Suprapubic skin (tissue), 4 donors: ENCODE data around the gene AASDH. TPM values are rescaled to one million over a fixed set of nuclear protein-coding genes. Genes with fewer than 3 reads are reported as not detected.

Experiments used
- DNase-seq, 2 donors: peaks; one replicate each; pipeline ENCODE4 v3.0.0-alpha.2; 2019; ENCODE audit warnings: low spot score in 2 of 2
- H3K27ac ChIP-seq: fragments of 200-600 bp; sonication (generic); one replicate; pipeline ENCODE4 v1.5.1; 2019
- H3K27me3 ChIP-seq: fragments of 200-600 bp; sonication (generic); one replicate; pipeline ENCODE4 v1.5.1; 2019
- H3K36me3 ChIP-seq: fragments of 200-600 bp; sonication (generic); one replicate; pipeline ENCODE4 v1.5.1; 2019
- H3K4me1 ChIP-seq: fragments of 200-600 bp; sonication (generic); one replicate; pipeline ENCODE4 v1.5.1; 2019
- H3K4me3 ChIP-seq: fragments of 200-600 bp; sonication (generic); one replicate; pipeline ENCODE4 v1.5.1; 2019; ENCODE audit warnings: mild to moderate bottlenecking
- H3K9me3 ChIP-seq: fragments of 200-600 bp; sonication (generic); one replicate; pipeline ENCODE4 v1.5.1; 2019
- CTCF ChIP-seq, 2 donors: fragments of 200-600 bp in 1 of 2; fragments of 450-650 bp in 1 of 2; sonication (generic) in 1 of 2; IDR thresholded peaks; one replicate each; pipeline ENCODE4 v1.5.1; 2016 to 2019; ENCODE audit warnings: antibody characterized with exemption in 2 of 2, mild to moderate bottlenecking in 1 of 2, moderate library complexity in 1 of 2
- EP300 ChIP-seq: sonication (generic); formaldehyde crosslinking; IDR thresholded peaks from one replicate; pipeline ENCODE4 v1.6.1; 2017; ENCODE audit warnings: antibody characterized with exemption
- POLR2A ChIP-seq, 2 donors: fragments of 450-650 bp; IDR thresholded peaks; one replicate each; pipeline ENCODE4 v1.6.1; 2017; ENCODE audit warnings: antibody characterized with exemption in 2 of 2, mild to moderate bottlenecking in 2 of 2, moderate library complexity in 2 of 2
- POLR2AphosphoS5 ChIP-seq, 3 donors: sonication (generic); formaldehyde crosslinking; IDR thresholded peaks; one replicate each; pipeline ENCODE4 v1.6.1; 2017; ENCODE audit warnings: antibody characterized with exemption in 3 of 3
- WGBS: methylation state at CpG from one replicate; pipeline ENCODE4 v1.1.5; 2018; 5-methylcytosine and 5-hydroxymethylcytosine counted together
- total RNA-seq, 4 donors: library from RNA; depleted of rRNA; stranded (reverse); fragments of >200 nt; gene quantifications; one replicate each; pipeline ENCODE4 v1.1.0, GENCODE V29; 2016

The AASDH gene
- total RNA-seq, 4 donors from 2014 or later = 10.7 to 14.6 (median 12.0) TPM

DNA sequence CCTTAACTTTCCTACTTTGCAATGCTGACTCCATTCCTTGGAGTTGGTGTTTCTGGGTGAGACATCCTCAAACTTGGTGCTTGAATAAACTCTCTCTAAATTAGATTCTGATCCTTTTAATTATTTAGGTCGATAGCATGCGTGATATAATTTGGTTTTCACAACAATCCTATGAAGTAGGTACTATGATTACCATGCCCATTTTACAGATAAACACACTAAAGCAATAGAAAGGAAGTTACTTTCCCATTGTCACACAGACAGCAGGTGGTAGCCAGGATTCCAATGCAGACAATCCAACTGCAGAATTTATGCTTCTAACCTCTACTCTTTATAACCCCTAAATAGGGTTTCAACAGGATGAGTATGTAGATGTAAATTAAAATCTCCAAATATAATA, 21.7 kb upstream of the AASDH start:
- 93% methylated on average over 2 of the region's 2 CpGs for WGBS
- no peak overlapping the region for H3K27ac ChIP-seq
- H3K9me3 ChIP-seq = no peaks in the 10 kb centered on the region
- H3K4me1 ChIP-seq = peaks cover 24% of the 10 kb centered on the region
- no peak for DNase-seq
- TF ChIP-seq POLR2A (IDR thresholded peaks at IDR 0.05) = no peak
- TF ChIP-seq CTCF (IDR thresholded peaks at IDR 0.05) = no peak
- TF ChIP-seq POLR2AphosphoS5 (IDR thresholded peaks at IDR 0.05) = no peak
- TF ChIP-seq EP300 = no peak
- no peak overlapping the region for H3K4me3 ChIP-seq
- H3K27me3 ChIP-seq = no peaks in the 10 kb centered on the region
- peaks cover 10% of the 10 kb centered on the region for H3K36me3 ChIP-seq

DNA sequence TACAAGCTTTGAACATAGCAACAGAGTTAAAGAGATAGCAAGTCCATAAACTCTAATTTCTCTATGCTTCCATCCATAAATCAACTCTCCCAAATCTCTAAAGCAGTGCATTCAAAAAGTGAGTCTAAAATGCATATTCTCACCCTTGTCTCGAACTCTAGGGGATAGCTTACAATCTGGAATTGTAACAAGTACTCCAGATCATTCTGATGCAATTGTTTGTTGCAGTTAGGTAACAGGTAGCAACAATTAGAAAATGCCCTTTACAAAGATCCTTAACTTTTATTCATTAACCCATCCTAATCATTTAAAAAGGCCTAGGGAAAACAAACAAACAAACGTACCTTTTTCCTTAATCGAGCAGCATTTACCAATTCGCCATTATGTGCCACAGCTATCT, 18.9 kb upstream of the AASDH start:
- no peak overlapping the region for H3K4me3 ChIP-seq
- peaks cover 19% of the 10 kb centered on the region for H3K36me3 ChIP-seq
- WGBS = 91% methylated on average over 4 of the region's 4 CpGs
- H3K27ac ChIP-seq = no peak overlapping the region
- DNase-seq = no peak
- no peaks in the 10 kb centered on the region for H3K9me3 ChIP-seq
- TF ChIP-seq POLR2A (IDR thresholded peaks at IDR 0.05) (no peak), EP300 (no peak), CTCF (IDR thresholded peaks at IDR 0.05) (no peak), POLR2AphosphoS5 (IDR thresholded peaks at IDR 0.05) (no peak)
- H3K4me1 ChIP-seq = peaks cover 20% of the 10 kb centered on the region
- no peaks in the 10 kb centered on the region for H3K27me3 ChIP-seq

GRCh38 chr4:56405016-56405415, 17.7 kb upstream of the AASDH start:
- H3K27ac ChIP-seq = no peak overlapping the region
- H3K36me3 ChIP-seq = peaks cover 23% of the 10 kb centered on the region
- TF ChIP-seq POLR2AphosphoS5 (IDR thresholded peaks at IDR 0.05) = no peak
- no peak for TF ChIP-seq CTCF (IDR thresholded peaks at IDR 0.05)
- TF ChIP-seq POLR2A (IDR thresholded peaks at IDR 0.05) = no peak
- TF ChIP-seq EP300 = no peak
- WGBS = 91% methylated on average over 1 of the region's 1 CpG
- H3K4me3 ChIP-seq = no peak overlapping the region
- H3K9me3 ChIP-seq = no peaks in the 10 kb centered on the region
- H3K27me3 ChIP-seq = no peaks in the 10 kb centered on the region
- peaks cover 10% of the 10 kb centered on the region for H3K4me1 ChIP-seq
- no peak for DNase-seq

DNA sequence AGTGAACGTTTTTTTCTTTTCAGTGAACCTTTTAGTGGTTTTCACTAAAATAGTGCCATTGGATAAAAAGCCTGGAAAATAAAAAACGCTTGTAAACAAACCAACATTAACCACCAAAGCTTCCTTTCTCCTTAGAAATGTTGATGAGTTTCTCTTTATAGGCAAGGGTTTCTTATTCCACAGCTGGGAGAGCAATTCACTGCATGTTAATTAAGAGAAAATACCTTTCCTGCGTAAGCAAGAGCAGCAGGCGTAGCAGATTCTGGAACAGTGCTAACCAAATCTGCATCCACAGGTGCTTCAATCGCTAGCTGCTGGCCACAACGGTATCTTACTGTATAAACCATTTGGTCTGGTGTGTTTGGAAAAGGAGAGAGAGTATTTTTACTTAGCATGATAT, 13.3 kb upstream of the AASDH start:
- no peaks in the 10 kb centered on the region for H3K4me1 ChIP-seq
- no peak overlapping the region for H3K4me3 ChIP-seq
- WGBS = 85% methylated on average over 6 of the region's 6 CpGs
- H3K27me3 ChIP-seq = no peaks in the 10 kb centered on the region
- DNase-seq = no peak
- TF ChIP-seq CTCF (IDR thresholded peaks at IDR 0.05) = no peak
- TF ChIP-seq EP300 = no peak
- TF ChIP-seq POLR2A (IDR thresholded peaks at IDR 0.05) = no peak
- TF ChIP-seq POLR2AphosphoS5 (IDR thresholded peaks at IDR 0.05) = no peak
- H3K9me3 ChIP-seq = no peaks in the 10 kb centered on the region
- H3K27ac ChIP-seq = no peak overlapping the region
- H3K36me3 ChIP-seq = peaks cover 22% of the 10 kb centered on the region

- Histone ChIP-seq H3K27me3 (no peaks in the 10 kb centered on the region), H3K36me3 (peaks cover 1% of the 10 kb centered on the region), H3K4me3 (no peak overlapping the region), H3K9me3 (no peaks in the 10 kb centered on the region), H3K4me1 (peaks cover 16% of the 10 kb centered on the region), H3K27ac (no peak overlapping the region)
- TF ChIP-seq POLR2A (IDR thresholded peaks at IDR 0.05) (no peak), CTCF (IDR thresholded peaks at IDR 0.05) (no peak), EP300 (no peak), POLR2AphosphoS5 (IDR thresholded peaks at IDR 0.05) (no peak)
- no peak for DNase-seq
- 92% methylated on average over 8 of the region's 8 CpGs for WGBS
These were observed 4.0 kb upstream of the AASDH start for GRCh38 chr4:56391270-56391669.
